H9 (cell line): ENCODE measurements around the gene NEDD4L. TPM values are rescaled to one million over a fixed set of nuclear protein-coding genes. Genes with fewer than 3 reads are reported as not detected.

Source experiments
- DNase-seq: peaks from one replicate; pipeline ENCODE4 v3.0.0-alpha.2; 2017
- H2AFZ ChIP-seq: one replicate; pipeline ENCODE4 v1.6.1; 2013; ENCODE audit warnings: mild to moderate bottlenecking, low read length, control low read depth, moderate library complexity
- H2AK5ac ChIP-seq: 2 replicates; pipeline ENCODE4 v1.6.1; 2013; ENCODE audit warnings: low read length, control low read depth, mixed read lengths; ENCODE audit not compliant: insufficient read length
- H2BK120ac ChIP-seq: one replicate; pipeline ENCODE4 v1.6.1; 2013; ENCODE audit warnings: low read depth, mild to moderate bottlenecking, low read length, control low read depth, inconsistent platforms; ENCODE audit not compliant: poor library complexity, severe bottlenecking
- H2BK12ac ChIP-seq: 2 replicates; pipeline ENCODE4 v1.6.1; 2013; ENCODE audit warnings: low read length, control low read depth, mixed read lengths, low read depth; ENCODE audit not compliant: insufficient read length
- H2BK15ac ChIP-seq: 2 replicates; pipeline ENCODE4 v1.6.1; 2013; ENCODE audit warnings: low read depth, low read length, control low read depth
- H2BK20ac ChIP-seq: one replicate; pipeline ENCODE4 v1.6.1; 2013; ENCODE audit warnings: low read depth, mild to moderate bottlenecking, low read length, control low read depth, inconsistent platforms; ENCODE audit not compliant: poor library complexity, severe bottlenecking
- H2BK5ac ChIP-seq: 2 replicates; pipeline ENCODE4 v1.6.1; 2013; ENCODE audit warnings: low read length, control low read depth, mixed read lengths; ENCODE audit not compliant: insufficient read length
- H3K14ac ChIP-seq: 2 replicates; pipeline ENCODE4 v1.6.1; 2013; ENCODE audit warnings: low read length, control low read depth; ENCODE audit not compliant: insufficient read depth
- H3K18ac ChIP-seq: 2 replicates; pipeline ENCODE4 v1.6.1; 2013; ENCODE audit warnings: low read depth, mild to moderate bottlenecking, mixed read lengths, low read length, control low read depth; ENCODE audit not compliant: insufficient read length
- H3K23ac ChIP-seq: 2 replicates; pipeline ENCODE4 v1.6.1; 2013; ENCODE audit warnings: low read length, control low read depth, mixed read lengths, low read depth; ENCODE audit not compliant: insufficient read length
- H3K23me2 ChIP-seq: 2 replicates; pipeline ENCODE4 v1.6.1; 2013; ENCODE audit warnings: low read depth, mild to moderate bottlenecking, mixed read lengths, low read length, control low read depth; ENCODE audit not compliant: insufficient read length, poor library complexity, severe bottlenecking
- H3K27ac ChIP-seq: 2 replicates; pipeline ENCODE4 v1.5.1; 2013; ENCODE audit warnings: low read length, control low read depth, mixed read lengths, low read depth; ENCODE audit not compliant: insufficient read length
- H3K27me3 ChIP-seq: 2 replicates; pipeline ENCODE4 v1.6.1; 2013; ENCODE audit warnings: low read length, control low read depth, inconsistent platforms; ENCODE audit not compliant: insufficient read depth
- H3K4ac ChIP-seq: 2 replicates; pipeline ENCODE4 v1.6.1; 2013; ENCODE audit warnings: low read depth, mild to moderate bottlenecking, control low read depth, inconsistent platforms, low read length, moderate library complexity
- H3K4me1 ChIP-seq: 2 replicates; pipeline ENCODE4 v1.6.1; 2013; ENCODE audit warnings: low read length, control low read depth, inconsistent platforms; ENCODE audit not compliant: insufficient read depth
- H3K4me2 ChIP-seq: 2 replicates; pipeline ENCODE4 v1.6.1; 2013; ENCODE audit warnings: low read length, control low read depth, mixed read lengths; ENCODE audit not compliant: insufficient read length, insufficient read depth
- H3K56ac ChIP-seq: 2 replicates; pipeline ENCODE4 v1.6.1; 2013; ENCODE audit warnings: low read depth, mild to moderate bottlenecking, mixed read lengths, low read length, control low read depth; ENCODE audit not compliant: insufficient read length
- H3K79me1 ChIP-seq: 2 replicates; pipeline ENCODE4 v1.6.1; 2013; ENCODE audit warnings: low read depth, mild to moderate bottlenecking, moderate library complexity, low read length, control low read depth, inconsistent platforms; ENCODE audit not compliant: insufficient read depth, poor library complexity, severe bottlenecking
- H3K79me2 ChIP-seq: 2 replicates; pipeline ENCODE4 v1.6.1; 2013; ENCODE audit warnings: low read length, control low read depth, inconsistent platforms; ENCODE audit not compliant: insufficient read depth
- H3K9ac ChIP-seq: 2 replicates; pipeline ENCODE4 v1.6.1; 2013; ENCODE audit warnings: low read length, control low read depth, mixed read lengths; ENCODE audit not compliant: insufficient read length; ENCODE audit errors: extremely low read depth
- H3K9me3 ChIP-seq: one replicate; pipeline ENCODE4 v1.6.1; 2013; ENCODE audit warnings: low read depth, low read length, inconsistent platforms; ENCODE audit not compliant: control insufficient read depth
- H3T11ph ChIP-seq: one replicate; pipeline ENCODE4 v1.6.1; 2013; ENCODE audit warnings: mild to moderate bottlenecking, low read length, control low read depth, inconsistent platforms
- H4K20me1 ChIP-seq: one replicate; pipeline ENCODE4 v1.6.1; 2013; ENCODE audit not compliant: control insufficient read depth, insufficient read length, insufficient read depth
- H4K5ac ChIP-seq: 2 replicates; pipeline ENCODE4 v1.6.1; 2013; ENCODE audit warnings: low read depth, mild to moderate bottlenecking, mixed read lengths, low read length, control low read depth; ENCODE audit not compliant: insufficient read length
- H4K8ac ChIP-seq: replicated peaks from 2 replicates; pipeline ENCODE4 v1.6.1; 2013; ENCODE audit warnings: low read length, control low read depth, mixed read lengths, low read depth; ENCODE audit not compliant: insufficient read length
- H4K91ac ChIP-seq: 2 replicates; pipeline ENCODE4 v1.6.1; 2013; ENCODE audit warnings: low read depth, mild to moderate bottlenecking, moderate library complexity, mixed read lengths, low read length, control low read depth; ENCODE audit not compliant: insufficient read length
- H3K27ac Mint-ChIP-seq, 3 experiments: 2 replicates in 2 of 3; 3 replicates in 1 of 3; pipeline ENCODE4 v1.8.0; 2020 to 2021; ENCODE audit warnings: mixed read lengths in 3 of 3, mild to moderate bottlenecking in 1 of 3, moderate library complexity in 1 of 3
- H3K27me3 Mint-ChIP-seq: 2 replicates; pipeline ENCODE4 v1.8.0; 2021; ENCODE audit warnings: low read depth, mild to moderate bottlenecking, moderate library complexity, mixed read lengths
- H3K36me3 Mint-ChIP-seq, 3 experiments: 2 replicates in 2 of 3; 3 replicates in 1 of 3; pipeline ENCODE4 v1.8.0; 2020 to 2021; ENCODE audit warnings: low read depth in 3 of 3, mixed read lengths in 3 of 3; ENCODE audit not compliant: insufficient read depth in 1 of 3
- H3K4me1 Mint-ChIP-seq, 2 experiments: 2 replicates each; pipeline ENCODE4 v1.8.0; 2020; ENCODE audit warnings: mixed read lengths in 2 of 2
- H3K4me3 Mint-ChIP-seq, 2 experiments: 2 replicates in 1 of 2; 3 replicates in 1 of 2; pipeline ENCODE4 v1.8.0; 2020 to 2021; ENCODE audit warnings: mild to moderate bottlenecking in 2 of 2, mixed read lengths in 2 of 2, moderate library complexity in 1 of 2
- H3K9me3 Mint-ChIP-seq, 2 experiments: 2 replicates in 1 of 2; 3 replicates in 1 of 2; pipeline ENCODE4 v1.8.0; 2020; ENCODE audit warnings: mild to moderate bottlenecking in 2 of 2, mixed read lengths in 2 of 2, moderate library complexity in 1 of 2
- CTCF ChIP-seq: fragments of 200-600 bp; sonication (generic); conservative IDR thresholded peaks from 3 replicates; pipeline ENCODE4 v1.8.0; 2021; ENCODE audit warnings: antibody characterized with exemption, mild to moderate bottlenecking
- WGBS: extraction: QIAGEN DNeasy Blood & Tissue Kit; methylation state at CpG from one replicate; pipeline ENCODE4 v1.1.7; 2013; ENCODE audit warnings: missing lambda C conversion rate, low lambda C conversion rate, mixed read lengths; ENCODE audit not compliant: insufficient read length; ENCODE audit errors: extremely low coverage; 5-methylcytosine and 5-hydroxymethylcytosine counted together
- total RNA-seq: library from RNA; stranded (reverse); gene quantifications from 2 replicates; pipeline ENCODE4 v1.2.1, GENCODE V29; 2021

Gene NEDD4L
- total RNA-seq, 1 experiment from 2014 or later: 76.3 TPM

GRCh38 chr18:58076052-58076451 is 32.0 kb downstream of the NEDD4L start:
- no peaks in the 10 kb centered on the region for H3K23me2 ChIP-seq
- H3K23ac ChIP-seq: no peak overlapping the region
- H3K18ac ChIP-seq: no peak overlapping the region
- H3K9me3 ChIP-seq: no peaks in the 10 kb centered on the region
- no peak overlapping the region for H4K8ac ChIP-seq
- H3K79me1 ChIP-seq: peaks cover 3% of the 10 kb centered on the region
- no peak for DNase-seq
- H3K4me1 Mint-ChIP-seq: peaks cover 23 to 40% of the 10 kb centered on the region in 2 experiments
- no CpG with 5 or more reads among the region's 2 CpGs for WGBS
- no peak overlapping the region for H4K5ac ChIP-seq
- no peaks in the 10 kb centered on the region for H4K20me1 ChIP-seq
- no peak overlapping the region for H2BK5ac ChIP-seq
- no peak for TF ChIP-seq CTCF
- H3K56ac ChIP-seq: no peak overlapping the region
- H2BK15ac ChIP-seq: no peak overlapping the region
- H3K14ac ChIP-seq: no peak overlapping the region
- H3K27me3 Mint-ChIP-seq: no peaks in the 10 kb centered on the region; the same call in none of the 2 replicates
- peaks cover 0 to 9% (median 0%) of the 10 kb centered on the region in 3 experiments; a peak in 2 of 7 replicates for H3K36me3 Mint-ChIP-seq
- H3K9ac ChIP-seq: no peak overlapping the region
- H2AK5ac ChIP-seq: no peak overlapping the region
- H2BK120ac ChIP-seq: no peak overlapping the region
- no peak overlapping the region for H4K91ac ChIP-seq
- no peak overlapping the region for H3K4me3 Mint-ChIP-seq
- no peak overlapping the region for H2AFZ ChIP-seq
- H3T11ph ChIP-seq: no peak overlapping the region
- no peak overlapping the region for H2BK12ac ChIP-seq
- H3K27ac Mint-ChIP-seq: peak overlapping the region in 1 of 3 experiments; percentile 81; a peak in 1 of 7 replicates
- H3K4me1 ChIP-seq: no peaks in the 10 kb centered on the region
- H3K27ac ChIP-seq: no peak overlapping the region
- no peaks in the 10 kb centered on the region for H3K27me3 ChIP-seq
- peaks cover 3% of the 10 kb centered on the region; the same call in 1 of the 2 replicates for H3K79me2 ChIP-seq
- no peak overlapping the region for H2BK20ac ChIP-seq
- H3K4ac ChIP-seq: no peak overlapping the region
- H3K4me2 ChIP-seq: no peak overlapping the region
- peaks cover 0 to 2% of the 10 kb centered on the region in 2 experiments; a peak in 1 of 5 replicates for H3K9me3 Mint-ChIP-seq
